ENCODE measurements around the gene ZGRF1.
A peak's percentile ranks its signal among the peaks of the same experiment; 100 is the strongest.
"Not testable (repeated sequence)": the region's sequence is repeated elsewhere in the genome, so short reads cannot be mapped to it uniquely, and the experiment has no call there.

ZGRF1 gene

DNA sequence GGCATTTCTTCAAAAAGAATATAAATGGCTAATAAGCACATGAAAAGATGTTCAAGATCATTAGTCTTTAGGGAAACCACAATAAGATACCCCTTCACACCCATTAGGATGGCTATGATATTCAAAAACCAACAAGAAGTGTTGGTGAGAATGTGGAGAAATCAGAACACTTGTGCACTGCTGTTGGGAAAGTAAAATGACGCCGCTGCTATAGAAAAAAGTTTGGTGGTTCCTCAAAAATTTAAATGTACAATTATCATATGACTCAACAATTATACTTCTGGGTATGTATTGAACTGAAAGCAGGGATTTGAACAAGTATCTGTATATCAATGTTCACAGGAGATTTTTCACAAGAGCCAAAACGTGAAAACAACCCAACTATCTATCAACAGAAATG, 91.4 kb downstream of the ZGRF1 start:
- no peak for DNase-seq

DNA sequence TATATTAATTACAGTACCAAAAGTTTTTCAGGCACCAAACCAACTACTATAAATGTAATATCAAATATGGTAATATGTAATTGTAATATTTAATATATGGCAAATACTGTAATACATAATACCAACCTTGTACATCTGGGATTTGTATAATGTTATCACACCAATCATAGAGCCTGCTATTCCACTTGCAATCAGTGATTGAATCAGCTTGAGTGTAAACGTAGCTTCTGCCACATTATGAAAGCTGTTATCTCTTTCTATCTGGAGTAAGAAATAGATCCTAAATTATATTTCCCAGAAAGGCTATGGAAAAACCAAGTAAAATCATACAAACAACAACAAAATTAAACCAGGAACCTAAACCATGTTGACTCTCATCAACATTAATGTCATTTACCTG, 96.0 kb downstream of the ZGRF1 start:
- DNase-seq = no peak

DNA sequence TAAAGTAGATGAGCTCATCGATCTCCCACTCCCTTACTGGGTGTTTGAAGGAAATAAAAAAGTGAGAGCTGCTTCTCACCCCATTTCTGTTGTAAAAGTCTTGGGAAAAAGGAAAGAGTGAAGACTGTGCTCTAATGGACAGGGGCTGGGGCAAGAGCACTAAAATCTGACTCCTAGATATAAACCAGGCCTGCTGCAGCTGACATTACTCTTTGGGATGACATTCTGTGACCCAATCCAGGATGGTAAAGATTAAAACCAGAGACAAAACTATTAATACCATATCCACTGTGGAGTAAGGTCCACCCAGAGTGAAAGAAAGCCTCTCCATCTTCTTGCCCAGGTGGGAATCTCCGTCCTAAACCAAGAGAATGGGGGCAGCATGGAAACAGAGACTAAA, 100.6 kb downstream of the ZGRF1 start:
- no peak for DNase-seq

DNA sequence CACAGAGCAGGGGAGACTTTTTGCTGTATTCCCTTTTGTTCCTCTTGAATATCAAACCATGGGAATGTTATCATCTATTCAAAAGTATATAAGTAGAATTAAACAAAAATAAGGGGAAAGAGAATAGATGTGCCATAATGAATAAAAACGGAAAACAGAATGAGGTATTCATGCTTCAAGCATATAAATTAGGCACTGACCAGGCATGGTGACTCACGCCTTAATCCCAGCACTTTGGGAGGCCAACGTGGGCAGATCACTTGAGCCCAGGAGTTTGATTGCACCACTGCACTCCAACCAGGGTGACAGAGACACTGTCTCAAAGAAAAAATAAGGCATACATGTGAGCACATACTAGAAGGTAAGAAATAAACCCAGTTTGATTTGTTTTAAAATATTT, 104.4 kb downstream of the ZGRF1 start:
- DNase-seq = no peak

DNA sequence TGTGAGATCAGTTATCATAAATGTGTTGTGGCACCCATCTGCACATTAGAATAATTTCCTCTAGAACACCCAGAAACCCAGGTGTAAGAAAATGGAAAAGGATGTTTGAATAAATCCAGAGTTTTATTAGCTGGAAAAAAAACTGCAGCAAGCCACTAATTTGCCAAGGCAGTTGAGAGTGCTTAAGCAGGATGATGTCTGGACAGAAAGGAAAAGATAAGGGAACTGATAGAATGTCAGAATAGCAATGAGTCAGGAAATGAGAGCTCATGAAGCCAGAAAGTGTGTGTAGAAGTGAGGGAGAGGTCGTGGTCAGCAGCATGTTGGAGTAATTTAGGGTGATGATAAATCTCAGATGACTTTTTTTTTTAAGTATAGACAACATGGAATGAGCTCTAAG, 105.6 kb downstream of the ZGRF1 start:
- no peak for DNase-seq

DNA sequence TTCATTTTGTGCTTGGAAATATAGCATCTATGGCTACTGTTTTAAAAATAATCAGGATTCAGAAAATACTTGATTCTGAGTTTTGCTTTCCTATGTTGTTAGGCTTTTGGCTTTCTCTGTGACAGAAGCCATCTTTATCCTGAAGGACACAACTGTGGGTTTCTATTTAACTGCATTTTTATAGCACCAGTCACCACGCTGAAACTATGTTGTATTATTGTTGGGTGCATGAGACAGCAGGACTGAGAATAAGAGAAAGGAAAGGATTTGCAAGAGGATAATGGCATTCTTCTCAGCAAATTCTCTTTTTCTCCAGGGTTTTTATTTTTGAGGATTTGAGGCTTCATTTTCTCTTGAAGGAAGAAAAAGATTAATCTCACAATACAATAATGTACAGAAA, 110.6 kb downstream of the ZGRF1 start:
- DNase-seq = no peak

DNA sequence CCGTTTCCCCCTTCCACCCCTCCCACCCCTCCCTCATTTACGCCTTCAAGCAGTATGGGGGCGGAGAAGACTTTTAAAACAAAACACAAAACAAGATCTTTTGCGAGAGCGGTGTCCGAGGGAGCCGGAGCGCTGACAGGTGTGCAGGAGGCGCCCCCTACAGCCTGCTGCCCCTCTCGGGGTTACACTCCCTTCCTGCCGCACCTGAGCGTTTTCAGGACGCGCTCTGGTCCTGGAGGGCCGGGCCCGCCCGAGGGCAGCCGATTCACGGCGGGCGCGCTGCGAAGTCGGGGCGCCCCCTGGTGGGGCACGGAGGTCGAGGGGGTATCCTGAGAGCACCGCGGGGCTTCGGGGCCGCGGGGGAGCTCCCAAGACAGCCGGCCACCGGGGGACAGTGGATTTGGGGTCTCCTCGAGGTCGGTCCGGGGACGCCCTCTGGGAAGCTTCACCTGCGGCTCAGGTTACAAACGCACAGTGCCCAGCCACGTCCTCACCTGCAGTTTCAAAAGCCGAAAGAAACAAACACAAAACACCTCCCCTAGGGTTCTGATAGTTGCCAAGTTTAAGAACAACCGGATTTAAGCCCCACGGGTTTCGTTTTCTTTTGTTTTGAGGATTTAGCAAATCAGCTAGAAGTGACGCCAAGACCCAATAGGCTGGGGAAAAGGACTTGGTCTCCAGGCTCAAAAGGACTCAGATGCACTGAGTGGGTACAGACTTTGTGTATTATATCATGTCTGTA, 112.8 kb downstream of the ZGRF1 start:
- DNase-seq = peak; percentile 76 to 94

DNA sequence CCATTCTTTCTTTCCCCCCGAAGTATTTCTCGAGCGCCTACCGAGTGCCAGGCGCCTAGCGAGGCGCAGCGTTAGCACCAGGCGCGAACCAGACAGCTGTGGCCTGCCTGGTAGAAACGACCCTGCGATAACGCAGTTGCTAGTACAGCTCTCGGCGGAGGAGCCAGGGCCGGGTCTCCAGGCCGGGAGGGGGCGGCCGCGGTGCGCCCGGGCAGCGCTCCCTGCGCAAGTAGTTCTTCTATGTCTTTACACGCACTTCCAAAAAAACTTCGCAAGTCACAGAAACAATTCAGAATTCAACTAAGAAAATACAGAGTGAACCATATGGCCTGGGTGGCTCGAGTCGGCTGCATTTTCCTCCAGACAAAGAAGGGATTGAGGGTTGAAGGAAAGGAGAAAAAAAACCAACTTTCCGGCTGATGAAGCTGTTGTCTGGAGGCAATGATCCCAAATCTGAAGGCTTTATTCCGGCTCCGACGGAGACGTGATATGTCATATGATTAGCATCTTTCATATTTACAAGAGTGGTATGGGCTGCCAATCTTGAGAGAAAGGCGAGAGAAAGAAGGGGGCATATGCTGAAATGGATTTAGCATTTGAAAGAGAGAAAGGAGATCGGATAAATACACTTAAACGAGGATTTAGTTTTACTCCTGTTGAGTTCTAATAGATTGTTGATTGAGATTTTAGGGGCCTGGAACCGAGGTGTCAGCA, 113.5 kb downstream of the ZGRF1 start:
- DNase-seq = no peak

DNA sequence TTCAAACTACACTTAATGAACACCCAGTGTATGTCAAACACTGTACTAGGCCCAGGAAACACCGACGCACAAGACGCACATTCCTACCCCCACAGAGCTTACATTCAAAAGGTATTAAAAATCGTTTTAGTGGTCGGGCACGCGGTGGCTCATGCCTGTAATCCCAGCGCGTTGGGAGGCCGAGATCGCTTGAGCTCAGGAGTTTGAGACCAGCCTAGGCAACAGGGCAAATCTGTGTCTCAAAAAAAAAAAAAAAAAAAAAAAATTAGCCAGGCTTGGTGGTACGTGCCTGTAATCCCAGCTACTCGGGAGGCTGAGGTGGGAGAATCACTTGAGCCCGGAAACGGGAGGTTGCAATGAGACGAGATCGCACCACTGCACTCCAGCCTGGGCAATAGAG, 114.3 kb downstream of the ZGRF1 start:
- not testable (repeated sequence) for DNase-seq

DNA sequence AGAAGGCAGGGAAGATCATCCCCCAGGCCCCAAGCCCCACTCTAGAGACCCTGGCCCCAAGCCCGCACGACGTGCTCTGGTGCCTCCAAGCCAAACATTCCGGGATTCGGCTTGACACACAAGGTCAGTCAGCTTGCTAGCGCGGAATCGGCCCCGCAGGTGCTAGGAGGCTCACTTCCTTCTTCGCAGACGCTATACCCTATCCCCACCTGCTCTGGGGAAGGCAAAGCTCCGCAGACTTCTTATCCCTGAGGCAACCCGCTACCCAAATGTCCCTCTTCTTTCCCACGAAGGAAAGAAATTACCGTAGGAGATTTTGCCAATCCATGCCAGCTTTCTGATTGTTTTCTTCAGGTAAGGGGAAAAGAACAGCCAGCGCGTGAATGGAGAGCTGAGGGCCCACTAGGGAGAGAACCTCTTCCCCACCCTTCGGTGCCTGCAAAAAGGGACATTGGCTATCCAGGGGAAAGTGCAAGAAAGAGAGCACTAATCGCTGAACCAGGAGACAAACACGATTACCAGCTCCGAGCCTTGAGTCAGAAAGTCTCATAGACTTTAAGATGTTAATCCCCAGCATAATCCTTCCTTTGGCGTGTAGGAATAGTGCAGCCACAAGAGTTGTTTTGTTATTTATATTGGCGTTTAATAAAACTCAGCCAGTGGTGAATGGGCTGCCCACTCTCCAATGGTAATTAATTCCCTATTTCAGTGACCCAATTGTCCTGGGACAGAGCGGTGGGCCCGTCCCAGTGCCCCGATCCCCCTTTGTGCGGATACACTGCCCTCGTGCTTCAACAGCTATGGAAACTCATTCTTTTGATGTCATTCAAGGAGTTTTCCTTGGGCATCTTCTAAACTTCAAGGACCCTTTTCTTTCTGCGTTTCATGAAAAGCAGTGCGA, 115.3 kb downstream of the ZGRF1 start:
- no peak for DNase-seq

DNA sequence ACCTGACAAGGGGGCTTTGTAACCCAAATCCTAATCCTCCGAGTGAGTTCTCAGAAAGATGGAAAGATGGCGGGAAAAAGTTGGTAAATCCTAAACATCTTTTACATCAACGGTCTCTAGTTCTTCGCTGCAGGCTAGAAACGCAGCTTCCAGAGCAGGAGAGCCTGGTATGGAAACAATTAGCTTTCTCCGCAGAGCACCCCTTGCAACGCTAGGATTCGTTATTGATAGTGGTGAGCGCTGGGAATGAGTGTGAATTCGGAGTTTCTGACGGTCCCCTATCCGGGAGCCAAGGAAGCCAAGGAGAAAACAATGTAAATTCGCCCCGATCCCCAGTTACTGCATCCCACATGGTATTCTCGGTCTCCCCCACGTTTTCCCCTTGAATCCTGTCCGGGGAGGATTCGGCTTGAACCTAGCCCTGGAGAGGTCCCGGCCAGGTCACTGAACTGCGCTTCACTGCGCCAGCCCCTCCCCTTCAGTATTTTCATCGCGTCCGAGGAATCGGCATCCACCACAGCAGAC, 116.0 kb downstream of the ZGRF1 start:
- DNase-seq = no peak

DNA sequence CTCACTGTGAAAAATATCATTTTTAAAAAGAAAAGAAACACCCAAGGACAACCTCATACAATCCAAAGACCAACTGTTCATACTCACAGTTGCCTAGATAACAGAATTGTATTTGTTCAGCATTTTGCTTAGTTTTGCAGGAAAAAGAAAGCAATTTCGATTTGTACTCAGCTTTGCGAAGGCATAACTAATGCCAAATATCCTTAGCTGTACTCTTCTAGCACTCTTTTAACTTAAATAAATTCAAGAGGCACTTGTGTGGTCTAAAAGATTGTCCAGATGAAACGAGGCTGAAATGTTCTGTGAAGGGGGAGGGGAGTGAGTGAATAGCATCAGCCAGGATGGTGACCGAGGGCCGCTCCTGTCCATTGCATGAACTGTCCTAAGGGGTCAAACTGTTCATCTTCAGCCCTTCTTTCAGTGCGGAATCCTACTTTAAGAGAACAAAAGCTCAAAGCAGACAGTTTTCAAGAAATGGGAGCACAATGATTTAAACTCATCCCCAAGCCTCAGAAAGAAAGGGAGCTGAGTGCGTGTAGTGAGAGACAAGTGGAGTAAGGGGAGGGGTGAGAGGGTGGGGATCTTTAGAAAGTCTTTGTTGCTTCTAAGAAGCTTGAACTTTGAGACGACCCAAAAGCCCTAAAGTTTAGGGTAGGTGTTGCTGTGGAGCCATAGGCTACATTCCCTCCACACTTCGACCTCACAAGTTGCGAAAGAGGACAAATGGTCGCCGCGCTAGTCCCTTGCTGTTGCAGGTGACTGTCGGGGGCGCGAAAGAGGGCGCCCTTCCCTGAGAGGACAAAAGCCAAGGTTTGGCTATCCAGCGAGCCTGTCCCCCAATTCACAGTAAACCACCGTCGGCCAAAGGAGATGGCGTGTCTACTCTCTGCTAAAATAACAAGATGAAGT, 116.8 kb downstream of the ZGRF1 start:
- no peak for DNase-seq

DNA sequence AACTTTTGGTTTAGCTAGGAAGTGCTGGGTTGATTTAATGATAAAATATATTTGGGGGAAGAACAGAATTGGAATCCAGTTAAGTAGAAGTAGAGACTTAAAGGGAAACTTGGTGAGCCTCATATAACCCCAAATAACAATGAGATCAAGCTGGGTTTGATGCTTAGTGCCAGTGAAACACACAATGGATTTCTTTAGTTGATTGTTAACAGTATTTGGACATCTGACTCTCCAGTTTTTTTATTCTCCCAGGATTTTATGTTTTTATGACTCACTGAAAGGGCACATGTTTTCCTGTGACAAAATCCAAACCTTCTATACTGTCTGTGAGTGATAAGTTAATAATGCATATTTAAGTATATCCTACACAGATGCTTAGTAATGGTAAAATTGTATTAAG, 118.0 kb downstream of the ZGRF1 start:
- DNase-seq = no peak

DNA sequence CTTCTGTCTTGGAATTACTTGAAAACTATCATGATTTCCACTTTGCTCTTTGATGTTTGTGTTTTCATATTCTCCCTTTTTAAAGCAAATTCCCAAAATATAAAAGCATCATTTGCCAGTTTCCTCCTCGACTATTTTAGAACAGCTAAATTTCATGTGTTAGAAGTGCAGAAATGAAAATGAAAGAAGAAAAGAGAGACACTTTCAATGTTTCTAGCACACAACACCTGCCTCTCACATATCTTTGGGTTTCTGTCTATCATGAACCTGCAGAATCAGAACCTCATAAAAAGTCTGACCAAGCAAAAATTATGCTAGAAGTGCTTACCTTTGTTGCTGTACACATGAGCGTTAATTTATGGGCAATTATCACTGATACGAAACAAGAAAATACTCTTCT, 118.8 kb downstream of the ZGRF1 start:
- DNase-seq = no peak

DNA sequence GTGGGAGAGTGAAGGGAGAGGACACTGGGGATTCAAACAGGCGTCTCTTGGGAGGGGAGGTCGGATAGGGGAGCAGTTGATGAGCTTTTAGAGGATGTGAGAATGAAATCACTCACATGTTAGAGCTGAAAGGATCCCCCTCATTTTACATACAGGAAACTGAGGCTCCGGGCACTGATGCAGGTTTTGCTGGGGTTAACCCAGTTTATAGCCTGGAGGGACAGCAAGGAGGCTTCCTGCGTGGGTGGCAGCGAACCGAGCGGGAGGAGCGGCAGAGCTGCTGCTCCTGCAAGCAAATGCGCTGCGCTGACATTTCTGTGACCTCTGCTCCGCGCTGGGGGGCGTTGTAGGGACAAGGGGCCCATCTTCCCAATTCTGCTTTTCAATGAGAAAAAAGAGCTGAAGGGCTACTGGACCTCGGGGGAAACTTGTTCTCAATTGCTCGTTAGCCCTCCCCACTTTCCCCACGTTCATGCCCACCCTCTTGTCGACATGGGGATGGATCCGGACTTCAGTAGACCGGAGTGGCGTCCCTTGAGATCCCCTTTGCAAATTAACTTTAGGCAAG, 119.6 kb downstream of the ZGRF1 start:
- peak in 1 of 2 experiments; percentile 23 for DNase-seq

DNA sequence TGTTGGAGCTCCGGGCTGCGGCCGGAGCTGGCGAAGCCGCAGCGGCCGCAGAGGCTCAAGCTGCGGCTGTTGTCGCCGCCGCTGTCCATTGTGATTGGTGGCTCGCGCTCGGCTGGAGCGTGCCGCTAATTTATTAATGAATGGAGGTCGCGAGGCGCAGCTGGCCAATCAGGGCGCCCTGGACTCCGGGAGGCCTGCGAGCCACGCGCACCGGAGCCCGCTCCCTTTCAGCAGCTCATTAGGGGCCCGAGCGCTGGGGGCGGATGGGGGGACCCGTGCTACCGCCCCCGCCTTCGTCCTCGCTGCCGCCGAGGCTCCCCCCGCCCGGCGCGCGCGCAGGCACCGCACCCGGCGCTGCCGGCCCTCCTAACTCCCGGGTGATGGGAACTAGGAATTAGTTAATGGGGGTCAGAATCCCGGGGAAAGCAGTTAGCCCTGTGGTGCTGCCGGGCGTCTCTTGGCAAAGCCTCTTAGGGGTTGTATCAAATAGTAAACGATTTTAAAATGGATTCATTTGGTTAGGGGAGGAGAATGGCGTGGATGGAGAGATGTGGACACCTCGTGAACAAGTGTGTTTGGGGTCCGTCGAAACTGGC, 120.1 kb downstream of the ZGRF1 start:
- DNase-seq = peak; percentile 60 to 67

DNA sequence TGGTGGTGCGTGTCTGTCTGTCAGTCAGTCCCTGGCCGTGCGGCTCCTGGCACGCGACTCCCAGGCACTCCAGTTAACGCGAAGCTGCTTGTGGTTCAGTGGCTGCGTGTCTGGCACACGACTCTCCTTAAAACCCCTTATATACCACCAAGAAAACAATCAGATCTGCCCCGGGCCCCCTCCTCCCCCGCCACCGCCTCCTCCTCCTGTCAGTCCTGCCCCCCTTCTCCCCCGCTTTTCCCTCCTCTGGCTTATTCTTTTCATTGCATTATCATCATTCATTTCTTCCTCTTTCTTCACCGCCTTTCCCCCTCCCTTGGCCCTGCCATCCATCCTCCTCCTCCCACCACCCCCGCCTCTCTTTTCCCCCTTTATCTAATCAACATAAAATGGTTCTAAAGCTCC, 120.6 kb downstream of the ZGRF1 start, which contains the start of gene NEUROG2:
NEUROG2 (minus strand) TSS at position 115 of the 405 bp plus-strand sequence. CDS start 705 bp downstream, outside the sequence.
- peak in 1 of 2 experiments; percentile 60 for DNase-seq

DNA sequence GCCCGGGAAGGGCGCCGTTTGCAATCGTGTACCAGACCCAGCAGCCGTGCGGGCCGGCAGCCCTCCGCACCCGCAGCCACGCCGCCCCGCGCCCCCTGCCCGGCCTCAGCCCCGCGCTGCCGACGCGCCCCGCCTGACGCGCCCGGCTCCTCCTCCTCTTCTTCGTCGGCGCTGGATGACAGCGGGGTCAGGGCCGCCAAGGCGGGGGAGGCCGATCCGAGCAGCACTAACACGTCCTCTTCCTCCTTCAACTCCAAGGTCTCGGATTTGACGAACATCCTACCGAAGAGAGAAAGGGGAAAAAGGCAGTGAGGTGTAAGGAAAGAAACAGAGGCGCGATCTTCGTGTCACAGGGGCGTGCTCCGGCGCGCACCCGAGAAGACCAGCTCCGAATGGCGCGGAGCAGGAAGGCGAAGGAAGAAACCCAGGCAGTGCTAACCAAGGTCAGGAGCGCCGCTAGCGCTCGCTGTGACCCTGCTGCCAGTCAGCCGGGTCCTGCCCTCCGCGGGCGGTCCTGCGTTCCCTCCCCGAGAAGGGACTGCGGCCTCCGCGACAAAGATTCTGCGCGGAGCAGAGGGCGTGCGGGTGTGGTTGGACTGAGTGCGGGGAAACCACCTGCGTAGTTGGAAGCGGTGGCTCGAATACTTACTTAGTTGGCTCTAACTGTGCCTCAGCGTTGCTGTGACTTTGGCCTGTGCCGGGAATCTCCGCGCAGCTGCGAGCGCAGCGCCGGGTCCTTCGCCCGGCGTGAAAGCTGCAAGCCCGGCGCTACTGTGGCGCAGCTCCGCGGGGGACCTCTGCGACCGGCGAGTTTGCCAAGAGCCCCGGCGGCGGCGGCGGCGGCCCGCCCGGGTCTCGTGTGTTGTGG, 121.3 kb downstream of the ZGRF1 start:
- peak; percentile 54 to 77 for DNase-seq

DNA sequence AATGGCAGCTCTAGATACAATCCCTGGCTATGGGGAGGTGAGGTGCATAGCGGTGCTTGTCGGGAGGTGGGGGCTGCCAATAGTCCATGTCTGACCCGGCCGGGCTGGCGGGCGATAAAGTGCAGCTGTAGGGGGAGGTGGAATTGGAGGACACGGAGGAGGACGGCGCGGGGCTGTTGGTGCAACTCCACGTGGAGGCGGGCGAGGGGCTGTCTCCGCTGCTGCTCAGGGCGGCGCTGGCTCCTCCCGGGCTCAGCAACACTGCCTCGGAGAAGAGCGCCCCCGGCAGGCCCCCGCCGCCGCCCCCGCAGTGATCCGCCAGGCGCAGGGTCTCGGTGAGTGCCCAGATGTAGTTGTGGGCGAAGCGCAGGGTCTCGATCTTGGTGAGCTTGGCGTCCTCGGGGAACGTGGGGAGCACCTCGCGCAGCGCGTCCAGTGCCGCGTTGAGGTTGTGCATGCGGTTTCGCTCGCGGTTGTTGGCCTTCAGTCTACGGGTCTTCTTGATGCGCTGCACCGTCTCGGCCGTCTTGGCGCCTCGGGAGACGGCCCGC, 122.0 kb downstream of the ZGRF1 start:
- peak; percentile 35 to 72 for DNase-seq

All from NCI-H526 (cell line).